Tibial nerve (tissue), 3 donors: ENCODE data around the gene GBF1.

Experiments
- CTCF ChIP-seq, 5 experiments: fragments of 200-600 bp in 3 of 5; fragments of 450-650 bp in 2 of 5; sonication (generic) in 3 of 5; IDR thresholded peaks; one replicate each; pipeline ENCODE4 v1.5.1; 2016 to 2019; ENCODE audit warnings: antibody characterized with exemption in 5 of 5, mild to moderate bottlenecking in 3 of 5, moderate library complexity in 2 of 5
- POLR2A ChIP-seq, 2 donors: fragments of 450-650 bp; IDR thresholded peaks; one replicate each; pipeline ENCODE4 v1.6.1; 2017; ENCODE audit warnings: antibody characterized with exemption in 2 of 2, mild to moderate bottlenecking in 2 of 2, moderate library complexity in 2 of 2

GRCh38 chr10:102279104-102279503 lies 33.8 kb downstream of the GBF1 start:
- TF ChIP-seq CTCF (IDR thresholded peaks at IDR 0.05) = no peak
- TF ChIP-seq POLR2A (IDR thresholded peaks at IDR 0.05) = no peak
